Loucy (cell line): ENCODE data around the gene CCND1.

Experiments
- H2AFZ ChIP-seq: fragments of 200-600 bp; sonication (generic); 2 replicates; pipeline ENCODE4 v1.6.0; 2016; ENCODE audit warnings: antibody characterized with exemption, mild to moderate bottlenecking, low read length, moderate library complexity
- H3F3A ChIP-seq: fragments of 200-600 bp; 2 replicates; pipeline ENCODE4 v1.6.0; 2016; ENCODE audit warnings: antibody characterized with exemption, low read depth, mild to moderate bottlenecking
- H3K27me3 ChIP-seq: fragments of 200-600 bp; sonication (generic); 2 replicates; pipeline ENCODE4 v1.6.1; 2014; ENCODE audit warnings: low read length, mild to moderate bottlenecking; ENCODE audit not compliant: insufficient read depth, poor library complexity, severe bottlenecking
- H3K36me3 ChIP-seq: fragments of 200-600 bp; sonication (generic); 2 replicates; pipeline ENCODE4 v1.6.1; 2016; ENCODE audit warnings: low read length; ENCODE audit not compliant: insufficient read depth
- H3K4me1 ChIP-seq: fragments of 200-600 bp; sonication (generic); 2 replicates; pipeline ENCODE4 v1.5.1; 2014; ENCODE audit warnings: low read length, mild to moderate bottlenecking; ENCODE audit not compliant: insufficient read depth, poor library complexity, severe bottlenecking
- H3K4me2 ChIP-seq: fragments of 200-600 bp; sonication (generic); 2 replicates; pipeline ENCODE4 v1.6.0; 2014; ENCODE audit warnings: antibody characterized with exemption, low read length, low read depth, mild to moderate bottlenecking; ENCODE audit not compliant: poor library complexity, severe bottlenecking
- H3K4me3 ChIP-seq: fragments of 200-600 bp; sonication (generic); 2 replicates; pipeline ENCODE4 v1.5.1; 2014; ENCODE audit warnings: low read length, mild to moderate bottlenecking, mixed read lengths; ENCODE audit not compliant: poor library complexity, severe bottlenecking
- H3K79me2 ChIP-seq: fragments of 200-600 bp; sonication (generic); 2 replicates; pipeline ENCODE4 v1.6.1; 2014; ENCODE audit warnings: low read length; ENCODE audit not compliant: insufficient read depth
- H3K9ac ChIP-seq: fragments of 200-600 bp; sonication (generic); 2 replicates; pipeline ENCODE4 v1.6.0; 2014; ENCODE audit warnings: mild to moderate bottlenecking, low read depth, low read length, moderate library complexity; ENCODE audit not compliant: poor library complexity, severe bottlenecking
- H3K9me2 ChIP-seq: fragments of 200-600 bp; sonication (generic); replicated peaks from 2 replicates; pipeline ENCODE4 v1.6.1; 2016; ENCODE audit warnings: low read depth, low read length, mixed read lengths
- H3K9me3 ChIP-seq: fragments of 200-600 bp; sonication (generic); 2 replicates; pipeline ENCODE4 v1.6.1; 2014; ENCODE audit warnings: mild to moderate bottlenecking, antibody characterized with exemption, low read length, low read depth; ENCODE audit not compliant: insufficient read depth
- H4K20me1 ChIP-seq: fragments of 200-600 bp; sonication (generic); 2 replicates; pipeline ENCODE4 v1.6.0; 2014; ENCODE audit warnings: antibody characterized with exemption, low read length, mild to moderate bottlenecking; ENCODE audit not compliant: insufficient read depth, poor library complexity, severe bottlenecking
- CTCF ChIP-seq: fragments of 200-600 bp; sonication (generic); conservative IDR thresholded peaks from 2 replicates; pipeline ENCODE4 v1.5.1; 2014; ENCODE audit warnings: mild to moderate bottlenecking, antibody characterized with exemption, low read length
- EZH2phosphoT487 ChIP-seq: fragments of 200-600 bp; IDR thresholded peaks from 2 replicates; pipeline ENCODE4 v1.6.1; 2018; ENCODE audit warnings: antibody characterized with exemption, mild to moderate bottlenecking, moderate library complexity, borderline replicate concordance

The CCND1 gene

GRCh38 chr11:69656536-69657455 lies 15.8 kb downstream of the CCND1 start:
- no peak overlapping the region for H3K4me2 ChIP-seq
- H2AFZ ChIP-seq = no peak overlapping the region
- no peaks in the 10 kb centered on the region for H3K36me3 ChIP-seq
- H3K4me3 ChIP-seq = no peak overlapping the region
- no peak overlapping the region for H3K9ac ChIP-seq
- H3K9me2 ChIP-seq = no peaks in the 10 kb centered on the region
- H3F3A ChIP-seq = no peaks in the 10 kb centered on the region
- TF ChIP-seq EZH2phosphoT487 = no peak
- no peak for TF ChIP-seq CTCF
- no peaks in the 10 kb centered on the region for H3K79me2 ChIP-seq
- no peaks in the 10 kb centered on the region for H3K9me3 ChIP-seq
- H3K4me1 ChIP-seq = no peaks in the 10 kb centered on the region
- H4K20me1 ChIP-seq = no peaks in the 10 kb centered on the region
- H3K27me3 ChIP-seq = no peaks in the 10 kb centered on the region

GRCh38 chr11:69657456-69657910 lies 16.5 kb downstream of the CCND1 start:
- no peaks in the 10 kb centered on the region for H3K9me2 ChIP-seq

GRCh38 chr11:69657911-69658625 lies 17.1 kb downstream of the CCND1 start:
- H3K9ac ChIP-seq = no peak overlapping the region
- no peaks in the 10 kb centered on the region for H3K9me3 ChIP-seq
- H3K79me2 ChIP-seq = no peaks in the 10 kb centered on the region
- H3K9me2 ChIP-seq = no peaks in the 10 kb centered on the region
- H3F3A ChIP-seq = no peaks in the 10 kb centered on the region
- H3K27me3 ChIP-seq = no peaks in the 10 kb centered on the region
- H3K4me3 ChIP-seq = no peak overlapping the region
- H2AFZ ChIP-seq = no peak overlapping the region
- TF ChIP-seq EZH2phosphoT487 (no peak), CTCF (no peak)
- no peaks in the 10 kb centered on the region for H3K4me1 ChIP-seq
- no peaks in the 10 kb centered on the region for H3K36me3 ChIP-seq
- no peak overlapping the region for H3K4me2 ChIP-seq
- H4K20me1 ChIP-seq = no peaks in the 10 kb centered on the region

More at GRCh38 chr11:69657456-69657910, 16.5 kb downstream of the CCND1 start:
- no peaks in the 10 kb centered on the region for H3F3A ChIP-seq
- H3K79me2 ChIP-seq = no peaks in the 10 kb centered on the region
- no peaks in the 10 kb centered on the region for H4K20me1 ChIP-seq
- H3K27me3 ChIP-seq = no peaks in the 10 kb centered on the region
- TF ChIP-seq EZH2phosphoT487 (no peak), CTCF (no peak)
- no peak overlapping the region for H3K4me2 ChIP-seq
- no peak overlapping the region for H3K4me3 ChIP-seq
- H2AFZ ChIP-seq = no peak overlapping the region
- H3K36me3 ChIP-seq = no peaks in the 10 kb centered on the region
- H3K9me3 ChIP-seq = no peaks in the 10 kb centered on the region
- H3K4me1 ChIP-seq = no peaks in the 10 kb centered on the region
- H3K9ac ChIP-seq = no peak overlapping the region
